Progenitor cell of endocrine pancreas (in vitro differentiated cells): ENCODE data around the gene ATP6V0B. TPM values are rescaled to one million over a fixed set of nuclear protein-coding genes. Genes with fewer than 3 reads are reported as not detected.

Source experiments
- total RNA-seq: library from RNA; stranded (reverse); gene quantifications from 2 replicates; pipeline ENCODE4 v1.2.1, GENCODE V29; 2021

ATP6V0B gene
- total RNA-seq, 1 donor from 2014 or later: 104 TPM

Other genes with a start within 250 kb of the ATP6V0B start
- 1.1 and 2.0 TPM in 2 replicates for gene ARTN, start 41.2 kb upstream of the ATP6V0B start, total RNA-seq
- gene IPO13, start 28.0 kb upstream of the ATP6V0B start, total RNA-seq: 34.6 and 35.8 TPM in 2 replicates
- gene DPH2, start 5.0 kb upstream of the ATP6V0B start, total RNA-seq: 24.9 and 25.4 TPM in 2 replicates
- 61.7 and 63.1 TPM in 2 replicates for gene B4GALT2, start 4.2 kb downstream of the ATP6V0B start, total RNA-seq
- gene CCDC24, start 16.6 kb downstream of the ATP6V0B start, total RNA-seq: 34.8 and 35.9 TPM in 2 replicates
- 26.9 and 29.4 TPM in 2 replicates for gene SLC6A9, start 56.5 kb downstream of the ATP6V0B start, total RNA-seq
- not detected in 2 replicates for gene KLF17, start 143.9 kb downstream of the ATP6V0B start, total RNA-seq
- gene KLF18, start 166.7 kb downstream of the ATP6V0B start, total RNA-seq: not detected in 2 replicates
- gene DMAP1, start 238.5 kb downstream of the ATP6V0B start, total RNA-seq: 78.3 and 82.0 TPM in 2 replicates